ENCODE measurements around the gene DOK5.

GRCh38 chr20:54589402-54590030 lies 114.1 kb downstream of the DOK5 start:
- TF ChIP-seq, protein P1, sequence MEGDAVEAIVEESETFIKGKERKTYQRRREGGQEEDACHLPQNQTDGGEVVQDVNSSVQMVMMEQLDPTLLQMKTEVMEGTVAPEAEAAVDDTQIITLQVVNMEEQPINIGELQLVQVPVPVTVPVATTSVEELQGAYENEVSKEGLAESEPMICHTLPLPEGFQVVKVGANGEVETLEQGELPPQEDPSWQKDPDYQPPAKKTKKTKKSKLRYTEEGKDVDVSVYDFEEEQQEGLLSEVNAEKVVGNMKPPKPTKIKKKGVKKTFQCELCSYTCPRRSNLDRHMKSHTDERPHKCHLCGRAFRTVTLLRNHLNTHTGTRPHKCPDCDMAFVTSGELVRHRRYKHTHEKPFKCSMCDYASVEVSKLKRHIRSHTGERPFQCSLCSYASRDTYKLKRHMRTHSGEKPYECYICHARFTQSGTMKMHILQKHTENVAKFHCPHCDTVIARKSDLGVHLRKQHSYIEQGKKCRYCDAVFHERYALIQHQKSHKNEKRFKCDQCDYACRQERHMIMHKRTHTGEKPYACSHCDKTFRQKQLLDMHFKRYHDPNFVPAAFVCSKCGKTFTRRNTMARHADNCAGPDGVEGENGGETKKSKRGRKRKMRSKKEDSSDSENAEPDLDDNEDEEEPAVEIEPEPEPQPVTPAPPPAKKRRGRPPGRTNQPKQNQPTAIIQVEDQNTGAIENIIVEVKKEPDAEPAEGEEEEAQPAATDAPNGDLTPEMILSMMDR (conservative IDR thresholded peaks at IDR 0.05; ENCODE audit: low read length): no peak
- no peak for TF ChIP-seq EZH2phosphoT487 (IDR thresholded peaks at IDR 0.05; ENCODE audit: borderline replicate concordance)

Data from Loucy (cell line).